Naive B cell (primary cell): ENCODE data around the gene GBA2. TPM values are rescaled to one million over a fixed set of nuclear protein-coding genes. Genes with fewer than 3 reads are reported as not detected.
A peak's percentile ranks its signal among the peaks of the same experiment; 100 is the strongest.

Experiments used
- ATAC-seq, 2 donors: fragments of 150-1000 bp; cut with Tn5 transposase; 2 replicates each; pipeline ENCODE4 v1.10.0; 2021; ENCODE audit warnings: low read depth in 2 of 2, mild to moderate bottlenecking in 2 of 2, moderate library complexity in 2 of 2
- DNase-seq: peaks from one replicate; pipeline ENCODE4 v3.0.0; 2022
- H3K27ac Mint-ChIP-seq, 6 donors: one replicate each; pipeline ENCODE4 v1.8.0; 2020 to 2022; ENCODE audit warnings: mild to moderate bottlenecking in 6 of 6, mixed read lengths in 6 of 6, moderate library complexity in 5 of 6, inconsistent platforms in 2 of 6
- H3K27me3 Mint-ChIP-seq, 3 donors: one replicate each; pipeline ENCODE4 v1.8.0; 2021 to 2022; ENCODE audit warnings: mixed read lengths in 3 of 3, mild to moderate bottlenecking in 1 of 3
- H3K36me3 Mint-ChIP-seq, 2 donors: one replicate each; pipeline ENCODE4 v1.8.0; 2020 to 2022; ENCODE audit warnings: mixed read lengths in 2 of 2, inconsistent platforms in 1 of 2, mild to moderate bottlenecking in 1 of 2
- H3K4me1 Mint-ChIP-seq, 3 donors: one replicate each; pipeline ENCODE4 v1.8.0; 2020 to 2022; ENCODE audit warnings: mixed read lengths in 3 of 3, inconsistent platforms in 1 of 3, mild to moderate bottlenecking in 1 of 3, moderate library complexity in 1 of 3
- H3K4me3 Mint-ChIP-seq, 8 donors: one replicate each; pipeline ENCODE4 v1.8.0; 2020 to 2022; ENCODE audit warnings: mild to moderate bottlenecking in 8 of 8, mixed read lengths in 8 of 8, moderate library complexity in 8 of 8, inconsistent platforms in 2 of 8
- H3K9me3 Mint-ChIP-seq, 7 donors: one replicate each; pipeline ENCODE4 v1.8.0; 2020 to 2022; ENCODE audit warnings: mixed read lengths in 7 of 7, mild to moderate bottlenecking in 5 of 7, inconsistent platforms in 2 of 7, moderate library complexity in 1 of 7
- polyA plus RNA-seq, 6 donors: library from polyadenylated mRNA; unstranded; fragments of 300-500 nt; fragmentation: Illumina TruSeq; gene quantifications; one replicate each; pipeline ENCODE4 v1.2.3, GENCODE V29; 2021; ENCODE audit warnings: low read depth in 6 of 6

Gene GBA2
- polyA plus RNA-seq, 6 donors from 2014 or later = 31.7 to 49.1 (median 39.0) TPM

DNA sequence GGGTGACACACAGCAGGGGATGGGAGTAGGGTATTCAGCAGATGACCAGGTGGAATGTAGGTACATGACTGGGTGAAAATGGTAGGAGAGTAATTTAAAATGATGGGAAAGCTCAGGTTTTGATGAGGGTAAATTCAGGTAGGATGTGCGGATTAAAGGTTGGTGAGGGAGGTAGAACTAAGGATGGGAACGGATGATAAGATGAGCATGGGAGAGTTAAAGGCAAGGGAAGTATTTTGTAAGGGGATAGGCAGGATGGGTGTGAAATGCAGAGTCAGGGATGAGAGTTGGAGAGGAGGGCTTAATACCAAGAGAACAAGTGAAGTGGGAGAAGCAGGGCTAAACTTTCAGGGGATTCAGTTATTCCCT, 18.6 kb downstream of the GBA2 start:
- Mint-ChIP-seq H3K36me3 (peaks cover 4 to 8% of the 10 kb centered on the region in 2 donors), H3K27me3 (no peaks in the 10 kb centered on the region), H3K4me3 (no peak overlapping the region), H3K4me1 (peaks cover 11 to 26% (median 12%) of the 10 kb centered on the region in 3 donors), H3K27ac (peak overlapping the region in 3 of 6 donors; percentile 42 to 92 (median 74)), H3K9me3 (no peaks in the 10 kb centered on the region)
- no peak for ATAC-seq
- DNase-seq = no peak

GRCh38 chr9:35729700-35730485, 19.1 kb downstream of the GBA2 start:
- Mint-ChIP-seq H3K36me3 (peaks cover 0 to 6% of the 10 kb centered on the region in 2 donors), H3K9me3 (no peaks in the 10 kb centered on the region), H3K4me3 (no peak overlapping the region), H3K4me1 (peaks cover 11 to 22% (median 12%) of the 10 kb centered on the region in 3 donors), H3K27me3 (no peaks in the 10 kb centered on the region), H3K27ac (peak overlapping the region in 4 of 6 donors; percentile 33 to 92 (median 55))
- no peak for ATAC-seq
- DNase-seq = no peak

DNA sequence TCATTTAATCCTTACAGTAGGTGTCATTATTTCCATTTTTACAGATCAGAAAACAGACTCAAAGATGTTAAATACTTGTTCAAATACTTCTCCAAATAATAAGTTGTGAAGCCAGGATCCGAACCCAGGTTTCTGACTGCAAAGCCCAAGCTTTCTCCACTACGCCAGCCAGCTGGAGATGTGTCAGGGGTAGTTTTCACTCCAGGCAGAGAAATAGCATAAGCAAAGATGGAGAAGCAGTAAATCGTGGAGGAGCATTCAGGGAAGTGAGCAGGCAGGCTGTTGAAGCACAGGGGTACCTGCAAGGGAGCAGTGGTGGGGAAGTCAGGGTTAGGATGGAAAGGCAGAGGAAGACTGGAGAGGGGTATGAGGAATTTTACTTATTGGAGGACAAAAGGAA, 19.9 kb downstream of the GBA2 start:
- H3K36me3 Mint-ChIP-seq = peaks cover 0 to 11% of the 10 kb centered on the region in 2 donors
- peaks cover 11 to 26% (median 17%) of the 10 kb centered on the region in 3 donors for H3K4me1 Mint-ChIP-seq
- H3K9me3 Mint-ChIP-seq = no peaks in the 10 kb centered on the region
- no peak overlapping the region for H3K4me3 Mint-ChIP-seq
- H3K27me3 Mint-ChIP-seq = no peaks in the 10 kb centered on the region
- ATAC-seq (no peak), DNase-seq (no peak)
- H3K27ac Mint-ChIP-seq = no peak overlapping the region

DNA sequence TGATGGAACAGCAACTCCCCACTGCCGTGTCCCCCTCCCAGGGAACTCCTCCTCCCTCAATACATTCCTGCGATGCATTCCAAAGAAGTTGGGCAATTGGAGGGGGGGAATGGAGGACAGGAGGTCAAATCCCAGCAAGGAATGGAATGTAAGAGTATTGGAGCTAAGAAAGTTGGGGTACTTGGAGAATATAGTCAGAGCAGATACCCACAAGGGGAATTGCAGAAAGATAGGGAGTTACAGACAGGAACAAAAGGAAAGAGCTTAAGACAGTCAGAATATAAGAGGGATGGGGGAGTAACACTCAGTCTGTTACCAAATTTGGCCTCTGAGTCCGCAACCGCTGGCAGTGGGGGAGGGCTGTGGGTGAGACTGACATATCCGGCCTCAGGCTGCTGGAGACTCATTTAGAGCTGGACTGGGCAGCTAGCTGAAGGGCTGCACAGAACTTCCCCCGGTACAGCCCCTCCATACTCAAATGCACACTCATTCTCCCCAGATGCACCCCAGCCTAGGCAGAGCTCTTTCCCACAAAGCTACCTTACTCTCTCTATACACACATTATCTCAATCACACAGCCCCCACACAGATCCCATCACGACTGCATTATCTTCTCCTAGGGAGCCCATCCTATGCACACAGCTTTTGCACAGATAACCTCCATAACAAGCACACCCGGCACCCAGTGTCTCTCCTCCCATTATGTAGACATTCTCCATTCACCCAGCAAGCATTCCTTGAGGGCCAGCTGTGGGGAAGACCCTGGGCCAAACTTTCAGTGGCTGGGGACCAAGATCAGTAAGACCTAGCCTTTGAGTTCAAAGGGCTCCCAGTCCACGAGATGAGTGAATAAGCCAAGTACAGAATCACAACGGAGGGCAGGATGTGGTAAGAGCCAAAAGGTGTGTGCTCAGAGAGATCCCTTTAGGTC, 20.7 kb downstream of the GBA2 start:
- Mint-ChIP-seq H3K4me1 (peaks cover 10 to 25% (median 15%) of the 10 kb centered on the region in 3 donors), H3K27ac (no peak overlapping the region), H3K27me3 (no peaks in the 10 kb centered on the region), H3K4me3 (no peak overlapping the region), H3K36me3 (peaks cover 0 to 11% of the 10 kb centered on the region in 2 donors), H3K9me3 (no peaks in the 10 kb centered on the region)
- DNase-seq (no peak), ATAC-seq (no peak)

- Mint-ChIP-seq H3K4me1 (peaks cover 3 to 20% (median 9%) of the 10 kb centered on the region in 3 donors), H3K4me3 (peak overlapping the region in 1 of 8 donors; percentile 78), H3K27ac (peak overlapping the region in 1 of 6 donors; percentile 30), H3K9me3 (no peaks in the 10 kb centered on the region), H3K27me3 (no peaks in the 10 kb centered on the region), H3K36me3 (peaks cover 0 to 11% of the 10 kb centered on the region in 2 donors)
- no peak for DNase-seq
- ATAC-seq = no peak
Measured at GRCh38 chr9:35727676-35728040, 21.4 kb downstream of the GBA2 start.

DNA sequence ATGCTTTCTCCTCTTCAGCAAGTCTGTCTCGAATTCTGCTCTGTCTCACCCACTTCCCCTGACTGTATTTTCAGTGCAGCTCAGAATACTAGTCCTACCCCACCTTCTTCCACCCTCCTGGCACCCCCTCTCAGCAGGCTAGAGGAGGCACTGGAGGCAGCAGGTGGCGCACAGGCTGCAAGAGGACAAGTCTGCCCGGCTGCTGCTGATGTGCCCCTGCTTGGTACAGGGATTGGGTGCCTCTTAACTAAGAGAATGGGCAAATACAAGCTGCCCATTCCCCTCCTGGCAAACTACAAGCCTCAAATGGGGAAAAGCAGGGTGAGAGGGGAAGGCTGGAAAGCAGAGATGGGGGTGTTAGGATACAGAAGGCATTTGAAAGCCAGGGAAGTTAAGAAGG, 22.1 kb downstream of the GBA2 start:
- no peaks in the 10 kb centered on the region for H3K27me3 Mint-ChIP-seq
- H3K9me3 Mint-ChIP-seq = no peaks in the 10 kb centered on the region
- peaks cover 5 to 18% of the 10 kb centered on the region in 2 donors for H3K36me3 Mint-ChIP-seq
- peak overlapping the region in 4 of 6 donors; percentile 83 to 96 (median 92) for H3K27ac Mint-ChIP-seq
- H3K4me3 Mint-ChIP-seq = peak overlapping the region in 6 of 8 donors; percentile 44 to 88 (median 74)
- ATAC-seq (peak; percentile 90 to 91), DNase-seq (peak; percentile 69)
- H3K4me1 Mint-ChIP-seq = peaks cover 0 to 22% (median 5%) of the 10 kb centered on the region in 3 donors

- DNase-seq (no peak), ATAC-seq (no peak)
- Mint-ChIP-seq H3K27ac (no peak overlapping the region), H3K27me3 (no peaks in the 10 kb centered on the region), H3K36me3 (peaks cover 13 to 25% of the 10 kb centered on the region in 2 donors), H3K4me1 (peaks cover 0 to 18% (median 11%) of the 10 kb centered on the region in 3 donors), H3K4me3 (no peak overlapping the region), H3K9me3 (no peaks in the 10 kb centered on the region)
Measured at GRCh38 chr9:35725362-35725761, 23.7 kb downstream of the GBA2 start.

DNA sequence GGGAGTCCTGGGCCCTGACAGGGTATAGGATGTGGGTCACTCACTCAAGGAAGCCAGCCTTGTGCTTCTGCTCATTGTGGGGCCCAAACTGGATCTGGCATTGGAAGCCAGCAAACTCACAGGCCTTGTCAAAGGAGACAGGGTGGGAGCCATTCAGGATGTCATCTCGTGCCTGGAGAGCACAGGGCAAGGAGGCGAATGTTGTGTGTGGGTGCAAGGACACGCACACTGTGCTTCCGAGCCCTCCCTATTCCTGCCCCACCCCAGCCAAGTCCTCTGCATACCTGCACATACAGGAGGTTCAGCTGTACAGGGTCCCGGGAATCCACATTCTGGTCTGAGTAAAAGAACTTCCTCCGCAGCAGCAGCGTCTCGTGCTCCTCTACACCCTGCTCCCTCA, 25.1 kb downstream of the GBA2 start:
- ATAC-seq (no peak), DNase-seq (no peak)
- Mint-ChIP-seq H3K4me3 (no peak overlapping the region), H3K9me3 (no peaks in the 10 kb centered on the region), H3K4me1 (peaks cover 10 to 27% (median 23%) of the 10 kb centered on the region in 3 donors), H3K27me3 (no peaks in the 10 kb centered on the region), H3K36me3 (peaks cover 13 to 34% of the 10 kb centered on the region in 2 donors), H3K27ac (peak overlapping the region in 1 of 6 donors; percentile 57)

DNA sequence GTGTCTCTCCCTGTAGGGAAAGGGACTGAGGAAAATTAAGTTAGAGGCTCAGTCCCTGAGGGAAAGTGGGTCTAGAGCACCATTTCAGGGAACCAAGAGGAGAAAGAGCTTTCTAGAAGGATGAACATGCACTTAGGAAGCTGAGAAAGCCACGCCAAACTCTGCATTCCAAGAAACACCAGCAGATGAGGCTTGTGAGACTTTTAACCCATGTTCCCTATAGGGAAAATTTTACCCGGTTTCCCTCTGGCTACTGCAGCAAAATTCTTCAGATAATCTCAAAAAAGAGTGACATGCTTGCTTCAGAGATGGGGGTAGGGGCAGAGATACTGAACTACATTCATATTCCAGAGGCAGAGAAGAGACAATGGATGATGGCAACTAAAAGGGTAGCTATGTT, 25.6 kb downstream of the GBA2 start:
- DNase-seq (no peak), ATAC-seq (no peak)
- Mint-ChIP-seq H3K27me3 (no peaks in the 10 kb centered on the region), H3K4me3 (no peak overlapping the region), H3K4me1 (peaks cover 14 to 30% (median 28%) of the 10 kb centered on the region in 3 donors), H3K36me3 (peaks cover 14 to 34% of the 10 kb centered on the region in 2 donors), H3K9me3 (no peaks in the 10 kb centered on the region), H3K27ac (peak overlapping the region in 2 of 6 donors; percentile 78 to 93)

GRCh38 chr9:35719546-35719945, 29.5 kb downstream of the GBA2 start:
- ATAC-seq = no peak
- no peak for DNase-seq
- Mint-ChIP-seq H3K4me1 (peaks cover 22 to 34% (median 34%) of the 10 kb centered on the region in 3 donors), H3K9me3 (no peaks in the 10 kb centered on the region), H3K27ac (peak overlapping the region; percentile 88 to 98 (median 94)), H3K27me3 (no peaks in the 10 kb centered on the region), H3K4me3 (peak overlapping the region in 2 of 8 donors; percentile 34 to 77), H3K36me3 (peaks cover 32 to 53% of the 10 kb centered on the region in 2 donors)

DNA sequence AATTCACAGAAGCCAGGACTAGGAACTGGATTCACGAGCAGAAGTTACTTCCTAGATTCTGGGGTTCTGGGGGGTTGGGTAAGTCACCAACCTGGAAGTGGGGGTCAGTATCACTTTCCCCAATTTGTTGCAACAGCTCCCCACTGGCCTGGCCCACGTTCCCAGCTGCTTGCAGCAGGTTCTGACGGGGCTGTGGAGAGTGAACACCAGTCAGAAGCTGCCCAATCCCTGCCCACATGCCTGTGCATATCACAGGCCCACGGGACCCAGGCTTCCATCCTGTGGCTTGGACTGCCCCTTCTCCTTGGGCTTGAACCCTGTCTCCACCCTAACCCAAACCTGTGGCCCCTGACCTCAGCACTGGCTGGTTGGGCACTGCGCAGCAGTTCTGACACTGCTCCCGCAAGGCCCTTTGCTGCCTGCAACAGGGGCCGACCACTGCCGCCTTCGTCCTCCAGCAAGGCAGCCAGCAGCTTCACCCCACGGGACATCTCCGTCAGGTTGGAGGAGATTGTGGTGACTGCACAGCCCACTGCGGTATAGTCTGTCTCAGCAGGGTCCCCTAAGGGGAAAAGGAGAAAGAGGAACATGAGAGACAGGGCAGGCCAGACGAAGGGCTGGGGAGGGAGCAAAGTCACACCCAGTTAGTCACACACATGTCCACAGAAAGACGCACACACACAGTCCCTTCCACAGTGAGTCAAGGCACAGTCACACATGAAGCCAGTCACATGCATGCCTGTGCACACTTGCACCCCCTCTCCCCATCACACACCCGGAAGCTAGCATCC, 30.1 kb downstream of the GBA2 start:
- H3K4me3 Mint-ChIP-seq = peak overlapping the region in 3 of 8 donors; percentile 34 to 77 (median 40)
- peak overlapping the region; percentile 88 to 98 (median 94) for H3K27ac Mint-ChIP-seq
- ATAC-seq = peak; percentile 96 to 97
- peak; percentile 77 for DNase-seq
- peaks cover 22 to 32% (median 31%) of the 10 kb centered on the region in 3 donors for H3K4me1 Mint-ChIP-seq
- H3K9me3 Mint-ChIP-seq = no peaks in the 10 kb centered on the region
- H3K27me3 Mint-ChIP-seq = no peaks in the 10 kb centered on the region
- peaks cover 32 to 49% of the 10 kb centered on the region in 2 donors for H3K36me3 Mint-ChIP-seq

DNA sequence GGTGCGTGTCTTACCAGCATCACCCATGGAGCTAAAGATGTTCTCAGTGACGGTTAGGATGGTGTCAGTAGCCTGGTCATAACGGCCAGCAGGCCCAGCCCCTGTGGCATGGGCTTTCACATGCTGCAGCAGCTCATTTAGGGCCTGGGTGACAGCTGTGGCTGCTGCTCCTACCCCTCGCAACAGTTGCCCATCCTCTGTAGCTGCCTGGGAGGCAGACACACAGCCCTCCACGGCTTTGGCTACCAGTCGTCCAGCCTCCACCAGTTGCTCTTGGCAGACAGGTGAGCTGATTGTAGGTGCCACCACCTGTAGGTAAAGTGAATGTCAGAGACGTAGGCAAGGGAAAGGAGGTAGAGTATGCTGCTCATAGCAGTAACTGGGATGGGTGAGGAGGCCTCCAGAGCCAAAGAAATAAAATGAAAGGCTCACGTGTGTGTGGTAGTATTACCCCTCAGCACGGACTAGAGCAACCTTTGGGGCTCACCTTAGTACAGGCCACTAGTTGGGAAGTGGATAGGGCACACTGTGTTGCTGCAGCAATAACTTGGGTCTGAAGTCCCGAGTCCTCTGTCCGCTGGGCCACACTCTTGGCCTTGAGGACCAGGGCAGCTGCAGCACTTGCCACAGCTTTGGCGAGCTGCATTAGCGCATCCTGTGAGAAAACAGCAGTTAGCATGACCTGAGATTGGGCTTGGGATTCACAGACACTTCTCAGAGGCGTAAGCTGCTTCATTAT, 31.7 kb downstream of the GBA2 start:
- Mint-ChIP-seq H3K27ac (peak overlapping the region in 3 of 6 donors; percentile 76 to 95 (median 88)), H3K36me3 (peaks cover 30 to 56% of the 10 kb centered on the region in 2 donors), H3K4me3 (peak overlapping the region in 1 of 8 donors; percentile 61), H3K9me3 (no peaks in the 10 kb centered on the region), H3K4me1 (peaks cover 22 to 32% (median 29%) of the 10 kb centered on the region in 3 donors), H3K27me3 (no peaks in the 10 kb centered on the region)
- DNase-seq (no peak), ATAC-seq (no peak)
